Mucosa of gallbladder (tissue), 1 donor: ENCODE data around the gene TRIM64C. TPM values are rescaled to one million over a fixed set of nuclear protein-coding genes. Genes with fewer than 3 reads are reported as not detected.
"Not testable (repeated sequence)": the region's sequence is repeated elsewhere in the genome, so short reads cannot be mapped to it uniquely, and the experiment has no call there.

ENCODE experiments used
- DNase-seq: peaks from one replicate; pipeline ENCODE4 v3.0.0-alpha.2; 2020; ENCODE audit warnings: low spot score
- total RNA-seq: library from RNA; stranded (reverse); gene quantifications from one replicate; pipeline ENCODE4 v1.2.1, GENCODE V29; 2021
- donor health status: DM: no; HTN: no; CAD: no.

The TRIM64C gene
- not detected for total RNA-seq

DNA sequence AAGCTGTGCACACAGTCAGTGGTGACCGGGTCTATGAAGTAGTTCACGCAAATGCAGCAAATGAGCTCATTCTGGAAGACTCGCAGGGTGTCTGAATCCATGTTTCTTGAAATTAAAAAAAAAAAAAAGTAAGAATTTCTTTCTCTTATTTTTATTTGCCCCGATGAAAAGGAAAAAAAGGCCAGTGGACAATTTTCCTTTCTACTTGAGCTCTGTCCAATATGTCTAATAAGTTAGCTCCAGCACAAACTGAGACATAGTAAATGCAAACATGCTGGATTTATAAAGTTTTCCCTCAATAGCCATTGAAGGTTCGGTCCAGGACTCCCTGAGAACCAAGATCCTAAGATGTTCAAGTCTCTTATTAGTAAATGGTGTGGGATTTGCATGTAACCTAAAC lies at the start of gene TRIM64C:
TSS of gene TRIM64C (minus strand) at position 101 of the 400 bp plus-strand sequence. CDS start at position 101, 0 bp downstream.
- not testable (repeated sequence) for DNase-seq

DNA sequence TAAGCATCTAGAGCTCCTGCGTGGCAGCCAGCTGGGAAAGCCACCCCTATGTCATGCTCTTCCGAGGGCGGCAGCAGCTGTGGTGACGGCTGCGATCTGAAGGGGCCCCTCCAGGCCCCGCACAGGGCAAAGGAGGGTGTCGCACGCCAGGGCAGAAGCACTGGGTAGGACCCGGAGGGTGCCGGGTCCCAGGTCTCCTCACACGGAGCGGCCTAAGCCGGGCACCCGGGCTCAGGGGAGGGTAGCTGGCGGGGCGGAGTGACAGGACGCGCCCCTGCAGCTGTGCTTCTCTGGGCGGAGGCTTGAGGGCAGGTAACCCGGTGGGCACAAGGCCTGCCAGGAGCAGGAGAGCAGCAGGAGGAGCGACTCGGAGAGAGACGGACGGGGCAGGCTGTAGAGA lies 43.4 kb upstream of the TRIM64C start:
- not testable (repeated sequence) for DNase-seq

GRCh38 chr11:49069897-49070296 lies 11.0 kb upstream of the TRIM64C start:
- DNase-seq = not testable (repeated sequence)

GRCh38 chr11:49049821-49050220 lies 9.1 kb downstream of the TRIM64C start:
- not testable (repeated sequence) for DNase-seq

GRCh38 chr11:49048229-49048628 lies 10.7 kb downstream of the TRIM64C start:
- not testable (repeated sequence) for DNase-seq

DNA sequence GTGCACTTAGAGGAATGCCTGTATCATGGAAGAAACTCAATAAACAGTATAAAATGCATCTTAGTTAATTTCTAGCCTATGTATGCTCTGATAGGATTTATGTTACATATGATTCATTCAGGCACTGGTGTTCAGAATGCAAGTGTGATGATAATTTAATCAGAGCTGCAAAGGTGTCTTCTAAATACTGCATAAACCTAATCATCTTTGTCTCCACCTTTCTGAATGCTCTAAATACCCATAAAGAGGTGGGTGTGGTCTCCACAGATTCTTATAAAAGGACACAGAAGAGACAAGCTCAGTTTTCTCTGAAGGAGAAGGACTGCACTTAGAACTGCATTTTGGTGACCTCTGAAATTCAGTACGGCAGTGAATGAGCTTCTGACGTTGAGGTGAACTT lies 30.4 kb downstream of the TRIM64C start, which contains the start of gene TRIM49B:
TSS of gene TRIM49B (plus strand) at position 301 of the 400 bp plus-strand sequence. CDS start 2,777 bp downstream, outside the sequence.
- not testable (repeated sequence) for DNase-seq

Other genes with a start within 250 kb of the TRIM64C start
- gene TRIM51G, start 75.2 kb downstream of the TRIM64C start, total RNA-seq = not detected
- not detected for gene TRIM49B, start 30.3 kb downstream of the TRIM64C start, total RNA-seq
- 42.6 TPM for gene FOLH1, start 149.5 kb upstream of the TRIM64C start, total RNA-seq